ENCODE measurements around the gene MIER1.

Gene MIER1

GRCh38 chr1:66919063-66919462 is 5.7 kb upstream of the MIER1 start:
- no peak overlapping the region for H3K27ac ChIP-seq
- TF ChIP-seq CTCF (conservative IDR thresholded peaks at IDR 0.05) (no peak), ZFX (IDR thresholded peaks at IDR 0.05) (no peak)

DNA sequence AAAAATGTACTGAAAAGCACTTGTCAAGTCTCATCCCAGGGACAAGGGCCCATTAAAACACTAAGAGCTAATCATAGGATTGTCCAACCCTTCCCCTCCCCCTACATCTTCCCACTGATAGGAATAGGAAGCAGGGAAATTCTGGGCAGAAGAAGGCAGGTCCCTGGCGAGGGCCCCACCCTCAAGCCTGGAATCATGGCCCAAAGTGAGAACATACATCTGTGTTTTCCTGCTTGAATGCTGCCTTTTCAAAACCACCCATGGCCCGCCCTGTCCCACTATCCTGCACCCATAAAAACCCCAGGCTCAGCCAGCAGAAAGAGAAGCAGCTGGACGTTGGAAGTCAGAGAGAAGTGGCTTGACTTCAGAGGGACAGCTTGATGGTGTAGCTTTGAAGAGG is 5.0 kb upstream of the MIER1 start:
- no peak for TF ChIP-seq ZFX (IDR thresholded peaks at IDR 0.05)
- no peak for TF ChIP-seq CTCF (conservative IDR thresholded peaks at IDR 0.05)
- H3K27ac ChIP-seq, result no peak overlapping the region

- TF ChIP-seq ZFX (IDR thresholded peaks at IDR 0.05) (no peak), CTCF (conservative IDR thresholded peaks at IDR 0.05) (no peak)
- no peak overlapping the region for H3K27ac ChIP-seq
Measured at GRCh38 chr1:66920543-66920942, 4.2 kb upstream of the MIER1 start.

DNA sequence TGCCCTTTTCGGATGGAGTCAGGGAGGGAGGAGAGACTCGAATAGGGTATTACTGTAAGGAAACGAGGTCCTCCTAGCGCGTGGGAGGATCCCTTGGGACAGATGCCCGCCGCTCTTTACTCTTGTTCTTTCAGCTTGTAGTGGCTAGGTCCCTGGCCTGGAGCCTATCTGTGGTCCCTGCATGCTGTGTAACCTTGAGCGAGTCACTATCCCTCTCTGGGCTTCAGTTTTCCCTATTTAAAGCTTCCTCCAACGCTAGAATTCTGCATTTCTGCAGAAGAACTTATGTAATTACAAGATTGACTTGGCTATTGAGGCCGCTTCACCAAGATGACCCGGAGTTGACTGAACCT is 744 bp downstream of the MIER1 start:
- no peak for TF ChIP-seq ZFX (IDR thresholded peaks at IDR 0.05)
- no peak; the same call in 1 of the 2 replicates for TF ChIP-seq CTCF (conservative IDR thresholded peaks at IDR 0.05)
- H3K27ac ChIP-seq, result peak overlapping the region; percentile 75

- no peak for TF ChIP-seq ZFX (IDR thresholded peaks at IDR 0.05)
- TF ChIP-seq CTCF (conservative IDR thresholded peaks at IDR 0.05), result no peak
- H3K27ac ChIP-seq, result peak overlapping the region; percentile 75
Measured at GRCh38 chr1:66925944-66926343, 1.2 kb downstream of the MIER1 start.

GRCh38 chr1:66927528-66927927 is 2.7 kb downstream of the MIER1 start:
- no peak for TF ChIP-seq CTCF (conservative IDR thresholded peaks at IDR 0.05)
- no peak overlapping the region for H3K27ac ChIP-seq

- H3K27ac ChIP-seq, result no peak overlapping the region
Measured at GRCh38 chr1:66929146-66929688, 4.4 kb downstream of the MIER1 start.

More at GRCh38 chr1:66929146-66929688, 4.4 kb downstream of the MIER1 start:
- no peak for TF ChIP-seq CTCF (conservative IDR thresholded peaks at IDR 0.05)
- TF ChIP-seq ZFX (IDR thresholded peaks at IDR 0.05), result no peak
